Measurements from ENCODE around the gene KLF11.

DNA sequence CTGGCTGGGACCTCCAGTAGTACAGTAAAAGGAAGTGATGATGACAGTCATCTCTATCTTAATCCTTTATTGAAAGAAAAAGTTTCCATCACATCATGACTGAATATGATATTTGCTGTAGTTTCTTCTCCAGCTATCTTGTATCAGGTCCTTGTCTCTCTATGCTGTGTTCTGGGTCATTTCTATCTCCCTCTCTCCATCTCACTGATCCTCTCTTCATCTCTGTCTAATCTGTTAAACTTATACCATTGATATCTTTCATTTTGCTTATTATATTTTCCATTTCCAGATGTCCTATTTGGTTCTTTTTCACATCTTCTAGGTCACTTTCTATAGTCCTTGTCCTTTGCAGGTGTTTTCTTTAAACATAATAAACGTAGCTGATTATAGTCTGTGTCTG, 24.5 kb downstream of the KLF11 start:
- TF ChIP-seq, protein P1, sequence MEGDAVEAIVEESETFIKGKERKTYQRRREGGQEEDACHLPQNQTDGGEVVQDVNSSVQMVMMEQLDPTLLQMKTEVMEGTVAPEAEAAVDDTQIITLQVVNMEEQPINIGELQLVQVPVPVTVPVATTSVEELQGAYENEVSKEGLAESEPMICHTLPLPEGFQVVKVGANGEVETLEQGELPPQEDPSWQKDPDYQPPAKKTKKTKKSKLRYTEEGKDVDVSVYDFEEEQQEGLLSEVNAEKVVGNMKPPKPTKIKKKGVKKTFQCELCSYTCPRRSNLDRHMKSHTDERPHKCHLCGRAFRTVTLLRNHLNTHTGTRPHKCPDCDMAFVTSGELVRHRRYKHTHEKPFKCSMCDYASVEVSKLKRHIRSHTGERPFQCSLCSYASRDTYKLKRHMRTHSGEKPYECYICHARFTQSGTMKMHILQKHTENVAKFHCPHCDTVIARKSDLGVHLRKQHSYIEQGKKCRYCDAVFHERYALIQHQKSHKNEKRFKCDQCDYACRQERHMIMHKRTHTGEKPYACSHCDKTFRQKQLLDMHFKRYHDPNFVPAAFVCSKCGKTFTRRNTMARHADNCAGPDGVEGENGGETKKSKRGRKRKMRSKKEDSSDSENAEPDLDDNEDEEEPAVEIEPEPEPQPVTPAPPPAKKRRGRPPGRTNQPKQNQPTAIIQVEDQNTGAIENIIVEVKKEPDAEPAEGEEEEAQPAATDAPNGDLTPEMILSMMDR (conservative IDR thresholded peaks at IDR 0.05) = no peak
- no peak for TF ChIP-seq EZH2 (IDR thresholded peaks at IDR 0.05; ENCODE audit: low read depth)

Data from PC-9 (cell line).